H9 (cell line): ENCODE data around the gene MLYCD. TPM values are rescaled to one million over a fixed set of nuclear protein-coding genes. Genes with fewer than 3 reads are reported as not detected.

Source experiments
- DNase-seq: peaks from one replicate; pipeline ENCODE4 v3.0.0-alpha.2; 2017
- H2AFZ ChIP-seq: one replicate; pipeline ENCODE4 v1.6.1; 2013; ENCODE audit warnings: mild to moderate bottlenecking, low read length, control low read depth, moderate library complexity
- H2AK5ac ChIP-seq: 2 replicates; pipeline ENCODE4 v1.6.1; 2013; ENCODE audit warnings: low read length, control low read depth, mixed read lengths; ENCODE audit not compliant: insufficient read length
- H2BK120ac ChIP-seq: one replicate; pipeline ENCODE4 v1.6.1; 2013; ENCODE audit warnings: low read depth, mild to moderate bottlenecking, low read length, control low read depth, inconsistent platforms; ENCODE audit not compliant: poor library complexity, severe bottlenecking
- H2BK12ac ChIP-seq: 2 replicates; pipeline ENCODE4 v1.6.1; 2013; ENCODE audit warnings: low read length, control low read depth, mixed read lengths, low read depth; ENCODE audit not compliant: insufficient read length
- H2BK15ac ChIP-seq: 2 replicates; pipeline ENCODE4 v1.6.1; 2013; ENCODE audit warnings: low read depth, low read length, control low read depth
- H2BK20ac ChIP-seq: one replicate; pipeline ENCODE4 v1.6.1; 2013; ENCODE audit warnings: low read depth, mild to moderate bottlenecking, low read length, control low read depth, inconsistent platforms; ENCODE audit not compliant: poor library complexity, severe bottlenecking
- H2BK5ac ChIP-seq: 2 replicates; pipeline ENCODE4 v1.6.1; 2013; ENCODE audit warnings: low read length, control low read depth, mixed read lengths; ENCODE audit not compliant: insufficient read length
- H3K14ac ChIP-seq: 2 replicates; pipeline ENCODE4 v1.6.1; 2013; ENCODE audit warnings: low read length, control low read depth; ENCODE audit not compliant: insufficient read depth
- H3K18ac ChIP-seq: 2 replicates; pipeline ENCODE4 v1.6.1; 2013; ENCODE audit warnings: low read depth, mild to moderate bottlenecking, mixed read lengths, low read length, control low read depth; ENCODE audit not compliant: insufficient read length
- H3K23ac ChIP-seq: 2 replicates; pipeline ENCODE4 v1.6.1; 2013; ENCODE audit warnings: low read length, control low read depth, mixed read lengths, low read depth; ENCODE audit not compliant: insufficient read length
- H3K23me2 ChIP-seq: 2 replicates; pipeline ENCODE4 v1.6.1; 2013; ENCODE audit warnings: low read depth, mild to moderate bottlenecking, mixed read lengths, low read length, control low read depth; ENCODE audit not compliant: insufficient read length, poor library complexity, severe bottlenecking
- H3K27ac ChIP-seq: 2 replicates; pipeline ENCODE4 v1.5.1; 2013; ENCODE audit warnings: low read length, control low read depth, mixed read lengths, low read depth; ENCODE audit not compliant: insufficient read length
- H3K27me3 ChIP-seq: 2 replicates; pipeline ENCODE4 v1.6.1; 2013; ENCODE audit warnings: low read length, control low read depth, inconsistent platforms; ENCODE audit not compliant: insufficient read depth
- H3K4ac ChIP-seq: 2 replicates; pipeline ENCODE4 v1.6.1; 2013; ENCODE audit warnings: low read depth, mild to moderate bottlenecking, control low read depth, inconsistent platforms, low read length, moderate library complexity
- H3K4me1 ChIP-seq: 2 replicates; pipeline ENCODE4 v1.6.1; 2013; ENCODE audit warnings: low read length, control low read depth, inconsistent platforms; ENCODE audit not compliant: insufficient read depth
- H3K4me2 ChIP-seq: 2 replicates; pipeline ENCODE4 v1.6.1; 2013; ENCODE audit warnings: low read length, control low read depth, mixed read lengths; ENCODE audit not compliant: insufficient read length, insufficient read depth
- H3K56ac ChIP-seq: 2 replicates; pipeline ENCODE4 v1.6.1; 2013; ENCODE audit warnings: low read depth, mild to moderate bottlenecking, mixed read lengths, low read length, control low read depth; ENCODE audit not compliant: insufficient read length
- H3K79me1 ChIP-seq: 2 replicates; pipeline ENCODE4 v1.6.1; 2013; ENCODE audit warnings: low read depth, mild to moderate bottlenecking, moderate library complexity, low read length, control low read depth, inconsistent platforms; ENCODE audit not compliant: insufficient read depth, poor library complexity, severe bottlenecking
- H3K79me2 ChIP-seq: 2 replicates; pipeline ENCODE4 v1.6.1; 2013; ENCODE audit warnings: low read length, control low read depth, inconsistent platforms; ENCODE audit not compliant: insufficient read depth
- H3K9ac ChIP-seq: 2 replicates; pipeline ENCODE4 v1.6.1; 2013; ENCODE audit warnings: low read length, control low read depth, mixed read lengths; ENCODE audit not compliant: insufficient read length; ENCODE audit errors: extremely low read depth
- H3K9me3 ChIP-seq: one replicate; pipeline ENCODE4 v1.6.1; 2013; ENCODE audit warnings: low read depth, low read length, inconsistent platforms; ENCODE audit not compliant: control insufficient read depth
- H3T11ph ChIP-seq: one replicate; pipeline ENCODE4 v1.6.1; 2013; ENCODE audit warnings: mild to moderate bottlenecking, low read length, control low read depth, inconsistent platforms
- H4K20me1 ChIP-seq: one replicate; pipeline ENCODE4 v1.6.1; 2013; ENCODE audit not compliant: control insufficient read depth, insufficient read length, insufficient read depth
- H4K5ac ChIP-seq: 2 replicates; pipeline ENCODE4 v1.6.1; 2013; ENCODE audit warnings: low read depth, mild to moderate bottlenecking, mixed read lengths, low read length, control low read depth; ENCODE audit not compliant: insufficient read length
- H4K8ac ChIP-seq: replicated peaks from 2 replicates; pipeline ENCODE4 v1.6.1; 2013; ENCODE audit warnings: low read length, control low read depth, mixed read lengths, low read depth; ENCODE audit not compliant: insufficient read length
- H4K91ac ChIP-seq: 2 replicates; pipeline ENCODE4 v1.6.1; 2013; ENCODE audit warnings: low read depth, mild to moderate bottlenecking, moderate library complexity, mixed read lengths, low read length, control low read depth; ENCODE audit not compliant: insufficient read length
- H3K27ac Mint-ChIP-seq, 3 experiments: 2 replicates in 2 of 3; 3 replicates in 1 of 3; pipeline ENCODE4 v1.8.0; 2020 to 2021; ENCODE audit warnings: mixed read lengths in 3 of 3, mild to moderate bottlenecking in 1 of 3, moderate library complexity in 1 of 3
- H3K27me3 Mint-ChIP-seq: 2 replicates; pipeline ENCODE4 v1.8.0; 2021; ENCODE audit warnings: low read depth, mild to moderate bottlenecking, moderate library complexity, mixed read lengths
- H3K36me3 Mint-ChIP-seq, 3 experiments: 2 replicates in 2 of 3; 3 replicates in 1 of 3; pipeline ENCODE4 v1.8.0; 2020 to 2021; ENCODE audit warnings: low read depth in 3 of 3, mixed read lengths in 3 of 3; ENCODE audit not compliant: insufficient read depth in 1 of 3
- H3K4me1 Mint-ChIP-seq, 2 experiments: 2 replicates each; pipeline ENCODE4 v1.8.0; 2020; ENCODE audit warnings: mixed read lengths in 2 of 2
- H3K4me3 Mint-ChIP-seq, 2 experiments: 2 replicates in 1 of 2; 3 replicates in 1 of 2; pipeline ENCODE4 v1.8.0; 2020 to 2021; ENCODE audit warnings: mild to moderate bottlenecking in 2 of 2, mixed read lengths in 2 of 2, moderate library complexity in 1 of 2
- H3K9me3 Mint-ChIP-seq, 2 experiments: 2 replicates in 1 of 2; 3 replicates in 1 of 2; pipeline ENCODE4 v1.8.0; 2020; ENCODE audit warnings: mild to moderate bottlenecking in 2 of 2, mixed read lengths in 2 of 2, moderate library complexity in 1 of 2
- CTCF ChIP-seq: fragments of 200-600 bp; sonication (generic); conservative IDR thresholded peaks from 3 replicates; pipeline ENCODE4 v1.8.0; 2021; ENCODE audit warnings: antibody characterized with exemption, mild to moderate bottlenecking
- WGBS: extraction: QIAGEN DNeasy Blood & Tissue Kit; methylation state at CpG from one replicate; pipeline ENCODE4 v1.1.7; 2013; ENCODE audit warnings: missing lambda C conversion rate, low lambda C conversion rate, mixed read lengths; ENCODE audit not compliant: insufficient read length; ENCODE audit errors: extremely low coverage; 5-methylcytosine and 5-hydroxymethylcytosine counted together
- total RNA-seq: library from RNA; stranded (reverse); gene quantifications from 2 replicates; pipeline ENCODE4 v1.2.1, GENCODE V29; 2021

The MLYCD gene
- total RNA-seq, 1 experiment from 2014 or later: 7.1 TPM

- H4K91ac ChIP-seq: no peak overlapping the region
- H3K23ac ChIP-seq: no peak overlapping the region
- no peak overlapping the region for H2BK120ac ChIP-seq
- H3K14ac ChIP-seq: no peak overlapping the region
- no peaks in the 10 kb centered on the region for H3K23me2 ChIP-seq
- no peak for TF ChIP-seq CTCF
- no peak overlapping the region for H3K56ac ChIP-seq
- H4K20me1 ChIP-seq: no peaks in the 10 kb centered on the region
- peaks cover 15 to 24% of the 10 kb centered on the region in 2 experiments for H3K4me1 Mint-ChIP-seq
- H3K79me2 ChIP-seq: no peaks in the 10 kb centered on the region
- peaks cover 0 to 4% (median 2%) of the 10 kb centered on the region in 3 experiments; a peak in 3 of 7 replicates for H3K36me3 Mint-ChIP-seq
- no peak overlapping the region for H3K9ac ChIP-seq
- H3K4me3 Mint-ChIP-seq: no peak overlapping the region
- H2BK12ac ChIP-seq: no peak overlapping the region
- no peak overlapping the region for H3K18ac ChIP-seq
- no peak overlapping the region for H4K5ac ChIP-seq
- H2BK15ac ChIP-seq: no peak overlapping the region
- H3K27ac ChIP-seq: no peak overlapping the region
- no CpG with 5 or more reads among the region's 5 CpGs for WGBS
- H3T11ph ChIP-seq: no peak overlapping the region
- H3K27me3 Mint-ChIP-seq: peaks cover 2% of the 10 kb centered on the region; the same call in 1 of the 2 replicates
- no peak overlapping the region for H2BK20ac ChIP-seq
- no peaks in the 10 kb centered on the region for H3K27me3 ChIP-seq
- H3K27ac Mint-ChIP-seq: no peak overlapping the region; a peak in 1 of 7 replicates
- no peak overlapping the region for H2BK5ac ChIP-seq
- no peak overlapping the region for H3K4me2 ChIP-seq
- no peak for DNase-seq
- no peak overlapping the region for H2AFZ ChIP-seq
- no peak overlapping the region for H4K8ac ChIP-seq
- H3K4ac ChIP-seq: no peak overlapping the region
- no peaks in the 10 kb centered on the region for H3K79me1 ChIP-seq
- H2AK5ac ChIP-seq: no peak overlapping the region
- no peaks in the 10 kb centered on the region for H3K4me1 ChIP-seq
- H3K9me3 ChIP-seq: no peaks in the 10 kb centered on the region
- H3K9me3 Mint-ChIP-seq: peaks cover 11 to 14% of the 10 kb centered on the region in 2 experiments
These were observed 8.6 kb upstream of the MLYCD start for GRCh38 chr16:83890359-83890758.
